A673 (cell line): ENCODE measurements around the gene SMARCA2. TPM values are rescaled to one million over a fixed set of nuclear protein-coding genes. Genes with fewer than 3 reads are reported as not detected.

Source experiments
- BruUV-seq: library from RNA; stranded (reverse); fragments of 400-500 nt; replicated peaks from 2 replicates; lab custom pipeline; 2021; lab: Mats Ljungman, UMichigan
- CTCF ChIA-PET: fragments of 300-600 bp; sonication (Branson Sonifier 250); formaldehyde crosslinking; loops from one replicate; lab custom pipeline; 2022; ENCODE audit warnings: antibody characterized with exemption; lab: Charles Lee
- POLR2A ChIA-PET: fragments of 300-600 bp; sonication (Branson Sonifier 250); formaldehyde crosslinking; loops from one replicate; lab custom pipeline; 2022; ENCODE audit warnings: antibody characterized with exemption; ENCODE audit not compliant: low non-redundant PET; lab: Charles Lee
- DNase-seq: peaks from one replicate; pipeline ENCODE4 v3.0.0-alpha.2; 2015; ENCODE audit warnings: low spot score
- H3K27ac ChIP-seq: fragments of 200-600 bp; sonication (generic); 2 replicates; pipeline ENCODE4 v1.5.1; 2016; ENCODE audit warnings: mixed run types, low read depth, mild to moderate bottlenecking, mixed read lengths, antibody characterized with exemption, low read length; ENCODE audit not compliant: poor library complexity, severe bottlenecking
- H3K27me3 ChIP-seq: fragments of 200-600 bp; sonication (generic); replicated peaks from 2 replicates; pipeline ENCODE4 v1.6.1; 2017; ENCODE audit warnings: mixed run types, low read depth, mild to moderate bottlenecking, mixed read lengths, antibody characterized with exemption, low read length; ENCODE audit not compliant: insufficient read depth, poor library complexity
- H3K36me3 ChIP-seq: fragments of 200-600 bp; sonication (generic); 2 replicates; pipeline ENCODE4 v1.6.1; 2016; ENCODE audit warnings: mixed run types, mild to moderate bottlenecking, mixed read lengths, antibody characterized with exemption, low read length; ENCODE audit not compliant: insufficient read depth, poor library complexity, severe bottlenecking
- H3K4me1 ChIP-seq: fragments of 200-600 bp; sonication (generic); 2 replicates; pipeline ENCODE4 v1.6.1; 2017; ENCODE audit warnings: mixed run types, mild to moderate bottlenecking, mixed read lengths, antibody characterized with exemption, low read length; ENCODE audit not compliant: insufficient read depth, poor library complexity, severe bottlenecking
- H3K4me3 ChIP-seq: fragments of 200-600 bp; sonication (generic); 2 replicates; pipeline ENCODE4 v1.5.1; 2016; ENCODE audit warnings: low read depth, mixed run types, mild to moderate bottlenecking, mixed read lengths, low read length; ENCODE audit not compliant: poor library complexity, severe bottlenecking
- H3K9me3 ChIP-seq: fragments of 200-600 bp; sonication (generic); 2 replicates; pipeline ENCODE4 v1.6.1; 2016; ENCODE audit warnings: mixed run types, low read depth, mild to moderate bottlenecking, mixed read lengths, antibody characterized with exemption, low read length; ENCODE audit not compliant: poor library complexity, severe bottlenecking
- CTCF ChIP-seq: fragments of 300-800, 200-600 bp; sonication (generic); conservative IDR thresholded peaks from 2 replicates; pipeline ENCODE4 v1.5.1; 2017; ENCODE audit warnings: low read depth, mild to moderate bottlenecking, antibody characterized with exemption, low read length, moderate library complexity, mixed read lengths
- EZH2 ChIP-seq: fragments of 200-600 bp; sonication (generic); IDR thresholded peaks from 2 replicates; pipeline ENCODE4 v1.6.1; 2017; ENCODE audit warnings: borderline replicate concordance, low read depth, mild to moderate bottlenecking, mixed read lengths, antibody characterized with exemption, low read length; ENCODE audit not compliant: poor library complexity, severe bottlenecking
- intact Hi-C: fragments of 100-400 bp; cut with micrococcal nuclease; formaldehyde crosslinking; loops from one replicate; pipeline ENCODE4 v1.10.0; 2022; ENCODE audit not compliant: unreplicated experiment
- total RNA-seq: library from RNA; stranded (reverse); gene quantifications from 2 replicates; pipeline ENCODE4 v1.2.3, GENCODE V29; 2021

SMARCA2 gene
- total RNA-seq, 1 experiment from 2014 or later = 69.0 TPM

- Histone ChIP-seq H3K27ac (no peak overlapping the region), H3K4me3 (no peak overlapping the region), H3K4me1 (no peaks in the 10 kb centered on the region), H3K27me3 (no peaks in the 10 kb centered on the region), H3K36me3 (no peaks in the 10 kb centered on the region), H3K9me3 (no peaks in the 10 kb centered on the region)
- BruUV-seq = no TSS peak
- ChIA-PET CTCF (no interaction called here), POLR2A (no interaction called here)
- TF ChIP-seq CTCF (no peak), EZH2 (no peak)
- intact Hi-C loops = no loop called here
- DNase-seq = no peak
Observed at GRCh38 chr9:2234371-2234893, 219.3 kb downstream of the SMARCA2 start.

GRCh38 chr9:2235623-2236022 lies 220.5 kb downstream of the SMARCA2 start:
- H3K27ac ChIP-seq = no peak overlapping the region
- H3K4me3 ChIP-seq = no peak overlapping the region
- DNase-seq = no peak
- no TSS peak for BruUV-seq
- TF ChIP-seq EZH2 = no peak
- TF ChIP-seq CTCF = no peak
- ChIA-PET POLR2A (no interaction called here), CTCF (no interaction called here)
- no peaks in the 10 kb centered on the region for H3K4me1 ChIP-seq
- H3K36me3 ChIP-seq = no peaks in the 10 kb centered on the region
- H3K9me3 ChIP-seq = no peaks in the 10 kb centered on the region
- H3K27me3 ChIP-seq = no peaks in the 10 kb centered on the region
- intact Hi-C loops = no loop called here

- intact Hi-C loops = no loop called here
- no TSS peak for BruUV-seq
- no peaks in the 10 kb centered on the region for H3K4me1 ChIP-seq
- TF ChIP-seq CTCF = no peak
- TF ChIP-seq EZH2 = no peak
- no peak overlapping the region for H3K4me3 ChIP-seq
- no peaks in the 10 kb centered on the region for H3K9me3 ChIP-seq
- no peak for DNase-seq
- no peaks in the 10 kb centered on the region for H3K36me3 ChIP-seq
- no peak overlapping the region for H3K27ac ChIP-seq
- ChIA-PET POLR2A (no interaction called here), CTCF (no interaction called here)
- H3K27me3 ChIP-seq = no peaks in the 10 kb centered on the region
Observed at GRCh38 chr9:2236850-2237249, 221.7 kb downstream of the SMARCA2 start.
